Medulla oblongata (tissue), 1 donor: Measurements from ENCODE around the gene TMEM42.

ENCODE experiments used
- DNase-seq: peaks from one replicate; pipeline ENCODE4 v3.0.0-alpha.2; 2015; ENCODE audit errors: extremely low spot score

Gene TMEM42

DNA sequence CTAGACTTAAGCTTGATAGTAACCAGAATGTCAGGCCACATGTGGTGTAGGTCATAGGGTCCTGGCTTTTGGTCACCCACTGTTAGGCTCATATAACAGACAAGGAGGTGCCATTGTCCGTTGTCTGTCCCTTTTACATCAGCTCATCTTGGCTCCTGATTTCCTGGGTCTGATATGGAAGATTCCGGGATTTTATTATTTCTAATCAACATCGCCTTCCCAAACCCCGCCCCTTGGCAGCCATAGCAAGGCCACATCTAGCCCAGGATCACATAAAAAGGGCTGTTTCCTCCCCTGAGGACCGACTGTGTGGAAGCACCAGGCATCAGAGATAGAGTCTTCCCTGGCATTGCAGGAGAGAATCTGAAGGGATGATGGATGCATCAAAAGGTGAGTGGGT is 12.6 kb downstream of the TMEM42 start, which contains the start of gene TGM4:
TGM4 (plus strand) TSS at position 301 of the 400 bp plus-strand sequence; CDS start at position 372, 71 bp downstream.
- no peak for DNase-seq

DNA sequence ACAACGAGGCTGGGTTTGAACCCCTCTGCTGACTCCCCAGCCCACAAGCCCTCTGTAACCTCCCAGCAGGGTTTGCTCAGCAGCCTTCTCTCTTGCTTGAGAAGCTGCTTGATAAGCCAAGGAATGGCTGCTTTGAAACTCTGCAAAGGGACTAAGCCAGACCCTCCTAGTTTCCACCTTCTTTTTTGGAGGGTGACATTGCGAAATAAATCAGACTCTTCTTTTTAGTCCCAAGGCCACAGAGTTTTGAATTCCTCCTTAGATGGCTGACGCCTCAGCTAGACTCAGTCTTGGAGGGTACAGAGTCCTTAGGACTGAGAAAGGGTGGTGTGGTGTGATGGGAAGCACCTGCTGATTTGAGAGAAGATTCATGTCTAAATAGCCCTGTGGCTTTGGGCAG is 13.9 kb downstream of the TMEM42 start:
- no peak for DNase-seq

DNA sequence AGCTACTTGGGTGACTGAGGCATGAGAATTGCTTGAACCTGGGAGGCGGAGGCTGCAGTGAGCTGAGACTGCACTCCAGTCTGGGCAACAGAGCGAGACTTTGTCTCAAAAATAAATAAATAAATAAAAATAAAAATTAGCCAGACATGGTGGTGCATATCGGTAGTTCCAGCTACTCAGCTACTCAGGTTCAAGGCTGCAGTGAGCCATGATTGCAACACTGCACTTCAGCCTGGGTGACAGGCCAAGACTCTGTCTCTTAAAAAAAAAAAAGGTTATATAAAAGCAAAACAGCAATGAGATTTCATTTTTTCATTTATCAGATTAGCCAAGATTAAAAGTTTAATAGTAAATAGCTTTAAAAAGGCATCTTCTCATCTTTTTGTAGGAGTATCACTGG is 15.6 kb downstream of the TMEM42 start:
- DNase-seq: no peak

DNA sequence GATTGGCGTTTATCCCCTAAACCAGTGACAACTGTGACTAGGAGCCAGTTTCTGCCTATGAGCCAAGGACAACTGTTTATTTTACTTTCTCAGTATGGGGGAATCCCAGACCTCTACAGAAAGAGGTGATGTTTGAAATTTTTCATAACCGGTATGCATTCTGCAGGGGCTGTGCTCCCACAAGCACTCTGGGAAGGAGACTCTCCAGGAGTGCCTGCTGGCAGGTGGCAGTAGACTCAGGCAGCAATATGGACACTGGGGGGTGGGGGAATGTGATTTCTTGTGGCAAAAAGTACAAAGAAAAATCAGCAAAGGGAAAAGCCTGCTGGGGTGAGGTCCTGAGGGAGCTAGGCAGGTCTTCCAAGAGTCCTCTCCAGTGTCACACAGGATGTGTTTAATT is 18.6 kb downstream of the TMEM42 start:
- no peak for DNase-seq

DNA sequence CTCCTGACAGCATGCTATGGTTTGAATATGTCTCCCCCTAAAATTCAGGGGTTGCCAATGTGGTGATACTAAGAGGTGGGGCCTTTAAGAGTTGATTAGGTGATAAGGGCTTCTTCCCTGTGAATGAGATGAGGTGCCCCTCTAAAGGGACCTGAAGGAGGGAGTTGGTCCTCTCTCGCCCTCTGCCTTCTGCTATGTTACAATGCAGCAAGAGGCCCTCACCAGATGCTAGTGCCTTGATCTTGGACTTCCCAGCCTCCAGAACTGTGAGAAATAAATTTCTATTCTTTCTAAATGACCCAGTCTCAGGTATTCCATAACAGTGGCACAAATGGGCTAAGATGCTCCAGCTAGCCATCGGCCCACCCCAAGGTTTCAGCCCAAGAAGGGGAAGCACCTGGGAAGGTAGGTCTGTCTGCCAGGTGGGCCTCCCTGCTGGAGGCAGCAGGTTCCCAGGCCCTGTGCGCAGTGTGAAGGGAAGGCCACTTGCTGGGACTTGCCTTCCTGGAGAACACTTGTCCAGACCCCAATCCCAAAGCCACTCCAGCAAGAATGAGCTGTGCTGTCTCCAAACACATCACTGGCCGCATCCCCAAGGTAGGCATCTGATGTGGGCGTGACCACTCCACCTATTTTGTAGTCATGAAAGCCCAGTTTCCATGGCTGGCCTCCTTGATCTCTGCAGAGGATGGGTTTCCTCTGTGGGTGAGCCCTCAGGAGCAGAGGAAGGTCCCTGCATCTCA is 21.7 kb downstream of the TMEM42 start:
- no peak for DNase-seq

DNA sequence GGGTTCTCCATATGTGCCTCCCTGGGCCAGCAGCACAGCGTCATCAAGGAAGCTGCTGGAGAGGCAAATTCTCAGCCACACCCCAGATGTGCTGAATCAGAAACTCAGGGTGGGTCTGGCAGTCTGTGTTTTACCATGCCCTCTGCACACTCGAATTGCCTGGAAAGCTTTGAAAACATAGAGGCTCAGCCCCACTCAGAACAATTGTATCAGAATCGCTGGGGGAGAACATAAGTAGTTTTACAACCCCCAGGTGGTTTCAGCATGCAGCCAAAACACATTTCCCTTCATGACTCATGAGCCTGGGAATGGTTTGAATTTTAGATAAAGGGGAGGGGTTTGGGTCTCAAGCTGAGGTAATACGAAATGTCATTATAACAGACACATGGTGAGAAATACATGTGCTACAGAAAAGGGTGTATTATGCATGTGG is 22.3 kb downstream of the TMEM42 start:
- DNase-seq: no peak

DNA sequence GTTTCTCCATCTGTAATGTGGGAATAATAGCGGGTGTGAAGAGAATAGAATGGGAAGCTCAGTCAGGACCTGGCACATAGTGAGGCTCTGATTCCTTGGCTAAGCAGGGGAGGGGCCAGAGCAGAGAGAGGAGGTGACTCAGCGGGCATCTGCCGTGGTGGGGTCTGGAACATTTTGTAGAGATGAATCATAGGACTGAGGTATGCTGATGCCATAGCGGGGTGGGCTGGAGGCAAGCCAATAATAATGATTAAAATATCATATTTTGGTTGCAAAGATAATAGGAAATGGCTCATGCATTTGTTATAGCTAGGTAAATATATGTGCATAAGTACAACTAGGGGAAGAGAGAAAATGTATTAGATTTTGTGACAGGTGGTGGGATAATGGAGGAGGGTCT is 23.9 kb downstream of the TMEM42 start:
- DNase-seq: no peak

DNA sequence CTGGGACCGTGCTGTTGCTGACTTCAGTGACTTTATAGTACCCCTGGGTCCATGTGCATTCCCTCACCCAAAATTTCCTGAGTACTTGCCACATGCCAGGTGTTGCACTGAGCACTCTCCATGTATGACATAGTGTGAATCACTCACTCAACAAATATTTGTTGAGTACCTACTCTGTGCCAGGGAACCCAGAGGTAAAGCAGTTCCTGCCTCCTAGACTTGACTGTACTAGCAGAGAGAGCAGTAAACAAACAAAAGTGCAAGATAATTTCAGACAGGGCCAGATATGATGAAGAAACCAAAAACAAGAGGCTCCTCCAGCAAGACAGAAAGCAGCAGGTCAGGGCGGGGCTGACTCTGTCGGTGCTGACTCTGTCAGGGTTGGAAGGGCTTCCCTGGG is 24.8 kb downstream of the TMEM42 start:
- DNase-seq: no peak

DNA sequence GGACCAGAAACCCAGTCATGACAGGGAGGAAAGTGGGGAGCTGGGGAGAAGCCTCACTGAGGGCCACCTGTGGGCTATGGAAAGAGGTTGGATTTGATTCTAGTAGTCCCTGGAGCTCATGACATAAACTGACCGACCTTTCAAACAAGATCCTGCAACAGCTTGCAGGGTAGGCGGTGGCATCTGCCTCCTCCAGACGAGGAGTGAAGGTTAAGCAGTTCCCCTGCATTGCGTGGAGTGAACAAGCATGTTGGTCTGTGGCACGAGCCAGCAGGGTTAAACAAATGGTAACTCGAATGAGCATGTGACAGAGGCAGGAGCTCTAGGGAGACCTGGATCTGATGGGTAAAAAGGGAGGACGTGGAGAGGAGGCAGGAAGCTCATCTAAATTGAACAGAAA is 25.4 kb downstream of the TMEM42 start:
- no peak for DNase-seq

DNA sequence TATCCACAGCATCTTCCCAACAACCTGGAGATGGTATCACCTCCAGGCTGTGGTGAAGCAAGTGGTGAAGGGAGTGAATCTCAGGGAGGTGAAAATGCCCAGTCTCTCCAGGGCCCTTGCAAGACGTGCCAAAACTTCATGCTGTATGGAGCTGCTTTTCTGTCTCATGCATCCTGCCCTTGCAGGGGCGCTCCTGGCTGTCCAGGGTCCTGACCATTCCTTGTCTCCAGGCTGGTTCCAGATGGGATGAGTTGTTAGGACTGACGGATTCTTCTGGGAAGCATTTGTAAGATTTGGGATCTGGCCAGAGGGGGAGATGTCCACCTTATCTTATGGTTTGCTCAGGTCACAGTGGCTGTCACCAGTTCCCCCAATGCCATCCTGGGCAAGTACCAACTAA is 28.5 kb downstream of the TMEM42 start:
- no peak for DNase-seq

DNA sequence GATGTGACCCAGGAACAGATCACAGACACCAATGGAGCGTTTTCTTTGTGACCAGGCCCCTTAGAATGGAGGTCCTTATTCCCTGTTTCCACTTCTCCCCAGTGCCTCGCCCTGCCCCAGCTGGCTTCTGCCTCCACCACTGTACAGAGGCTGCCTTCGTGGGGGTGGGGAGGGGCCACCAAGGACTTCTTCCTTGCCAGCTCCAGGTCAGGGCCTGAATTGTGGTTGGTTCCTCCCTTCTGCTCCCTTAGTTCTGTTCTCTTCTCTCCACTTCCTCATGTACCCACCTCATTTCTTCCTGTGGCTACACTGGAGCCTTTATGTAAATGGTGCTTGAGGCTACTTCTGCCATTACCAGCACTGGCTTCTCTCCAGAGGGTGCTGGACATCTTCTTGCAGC is 29.1 kb downstream of the TMEM42 start:
- DNase-seq: no peak

DNA sequence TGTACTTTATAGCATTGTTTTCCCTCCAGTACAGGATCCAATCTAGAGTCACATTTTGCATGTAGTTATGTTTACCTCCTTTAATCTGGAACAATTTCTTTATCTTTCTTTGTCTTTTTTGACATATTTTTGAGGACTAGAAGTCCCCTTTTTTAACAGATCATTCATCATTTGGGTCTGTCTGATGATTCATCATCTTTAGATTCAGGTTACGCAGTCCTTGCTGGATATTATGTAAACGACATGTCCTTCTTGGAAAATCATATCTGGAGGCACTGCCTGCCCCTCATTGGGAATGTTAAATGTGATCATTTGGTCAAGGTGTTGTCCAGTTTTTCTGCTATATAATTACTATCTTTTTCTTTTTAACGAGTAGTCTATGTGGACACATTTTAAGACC is 31.0 kb downstream of the TMEM42 start:
- no peak for DNase-seq

DNA sequence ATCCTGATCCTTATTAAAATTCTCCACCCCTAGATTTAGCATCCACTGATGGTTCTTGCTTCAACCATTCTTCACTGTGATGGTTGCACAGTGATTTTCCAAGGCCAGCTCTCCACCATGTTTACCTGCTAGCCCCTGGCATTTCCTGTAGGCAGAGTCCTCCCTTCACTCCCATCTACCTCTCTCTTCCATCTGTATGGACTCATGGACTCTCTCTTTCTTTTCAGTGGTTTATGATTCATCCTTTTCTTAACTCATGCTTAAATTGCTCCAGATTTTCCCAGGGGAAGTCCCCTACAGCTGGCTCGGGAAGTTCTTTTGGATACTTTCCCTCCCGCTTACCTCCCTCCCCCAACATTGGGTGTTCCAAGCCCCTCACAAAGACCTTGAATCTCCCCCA is 31.4 kb downstream of the TMEM42 start:
- no peak for DNase-seq

DNA sequence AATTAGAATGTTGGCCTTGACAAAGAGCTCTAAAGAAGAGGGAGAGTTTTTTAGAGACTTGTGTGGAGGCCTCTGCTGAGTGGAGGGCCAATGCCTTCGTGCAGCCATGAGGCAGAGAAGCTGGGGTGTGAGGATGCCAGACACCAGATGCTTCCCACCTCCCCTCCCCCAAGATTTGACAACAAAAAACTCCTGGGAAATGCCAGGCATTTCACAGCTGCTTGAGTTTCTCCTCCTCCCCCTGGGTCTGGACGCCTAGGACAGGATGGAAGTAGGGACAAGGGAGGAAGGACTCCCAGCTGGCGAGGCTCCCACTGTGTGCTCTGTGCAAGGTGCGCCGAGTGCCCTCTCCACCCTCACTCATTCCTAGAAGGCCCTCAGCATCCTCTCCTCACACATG is 32.8 kb downstream of the TMEM42 start:
- no peak for DNase-seq

DNA sequence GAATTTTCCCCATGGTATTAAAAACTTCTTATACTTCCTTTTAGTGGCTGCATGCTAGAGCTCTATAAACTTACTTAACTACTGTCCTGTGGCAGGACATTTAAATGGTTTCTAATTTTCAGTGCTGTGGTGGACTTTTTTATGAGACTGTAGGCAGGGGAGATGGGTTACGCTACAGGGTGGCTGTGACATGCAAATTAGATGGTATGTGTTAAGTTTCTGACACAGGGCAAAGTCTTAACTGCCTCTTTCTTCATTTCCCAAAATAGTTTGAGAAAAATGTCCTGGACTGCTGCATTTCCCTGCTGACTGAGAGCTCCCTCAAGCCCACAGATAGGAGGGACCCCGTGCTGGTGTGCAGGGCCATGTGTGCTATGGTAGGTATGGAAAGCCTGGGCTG is 34.7 kb downstream of the TMEM42 start:
- no peak for DNase-seq

DNA sequence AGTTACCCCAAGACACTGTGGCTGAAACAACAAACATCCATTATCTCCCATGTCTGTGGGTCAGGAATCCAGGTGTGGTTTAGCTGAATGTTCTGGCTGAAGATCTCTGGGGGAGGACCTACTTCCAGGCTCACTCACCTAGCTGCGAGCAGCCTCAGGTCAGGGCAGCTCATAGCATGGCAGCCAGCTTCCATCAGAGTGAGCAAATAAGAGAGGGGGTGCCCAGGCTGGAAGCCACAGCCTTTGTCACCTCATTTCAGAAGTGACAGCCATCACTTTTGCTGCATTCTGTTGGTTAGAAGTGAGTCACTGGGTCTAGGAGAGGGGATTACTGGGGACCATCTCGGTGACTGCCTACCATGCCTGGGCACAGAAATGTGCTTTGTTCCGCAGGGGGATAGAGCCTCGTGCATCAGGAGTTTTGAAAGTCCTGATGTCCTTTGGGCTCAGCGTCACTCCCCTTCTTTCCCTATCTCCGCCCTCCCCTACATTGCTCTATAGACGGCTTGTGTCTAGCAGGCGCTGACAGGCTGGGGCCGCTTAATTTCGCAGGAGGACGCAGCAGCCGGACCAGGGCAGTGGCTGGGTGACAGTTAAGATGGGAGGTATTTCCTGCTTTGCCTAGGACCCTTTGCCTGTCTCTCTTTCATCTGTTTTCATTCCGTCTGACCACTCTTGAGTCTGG is 38.1 kb downstream of the TMEM42 start:
- no peak for DNase-seq

DNA sequence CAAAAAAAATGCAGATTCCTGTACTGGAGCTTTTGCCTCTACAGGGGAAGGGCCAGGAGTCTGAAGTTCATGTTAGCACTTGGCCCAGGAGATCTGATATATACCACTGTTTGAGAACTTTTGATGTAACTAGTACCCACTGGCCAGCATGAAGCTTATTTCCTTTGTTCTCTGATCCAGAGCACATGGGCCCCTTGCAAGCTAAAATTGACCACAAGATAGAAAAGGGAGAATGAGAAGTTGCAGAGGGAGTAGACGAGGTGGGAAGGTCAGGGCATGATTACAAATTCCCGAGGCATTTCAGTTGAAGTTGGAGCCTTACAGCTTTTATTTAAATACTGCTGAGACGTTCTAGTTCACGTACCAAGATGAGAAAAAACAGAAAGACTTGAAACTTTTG is 40.9 kb downstream of the TMEM42 start:
- no peak for DNase-seq

DNA sequence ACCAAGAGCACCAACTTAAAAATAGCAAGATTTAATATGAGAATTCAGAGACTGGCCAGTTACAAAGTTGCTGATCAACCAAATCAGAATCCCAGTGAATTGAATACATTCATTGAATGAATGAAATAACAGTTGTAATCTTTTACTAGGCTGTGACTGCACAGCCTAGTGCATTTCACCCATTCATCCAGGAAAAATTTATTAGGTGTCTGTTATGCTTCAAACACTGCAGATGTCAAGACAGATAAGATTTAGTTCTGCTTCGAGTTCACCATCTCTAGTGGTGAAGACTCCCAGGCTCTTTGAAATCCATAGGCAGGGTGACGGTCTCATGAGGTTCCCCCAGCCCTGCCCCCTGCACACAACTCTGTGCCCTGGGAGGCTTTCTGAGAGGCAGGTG is 41.6 kb downstream of the TMEM42 start:
- no peak for DNase-seq

DNA sequence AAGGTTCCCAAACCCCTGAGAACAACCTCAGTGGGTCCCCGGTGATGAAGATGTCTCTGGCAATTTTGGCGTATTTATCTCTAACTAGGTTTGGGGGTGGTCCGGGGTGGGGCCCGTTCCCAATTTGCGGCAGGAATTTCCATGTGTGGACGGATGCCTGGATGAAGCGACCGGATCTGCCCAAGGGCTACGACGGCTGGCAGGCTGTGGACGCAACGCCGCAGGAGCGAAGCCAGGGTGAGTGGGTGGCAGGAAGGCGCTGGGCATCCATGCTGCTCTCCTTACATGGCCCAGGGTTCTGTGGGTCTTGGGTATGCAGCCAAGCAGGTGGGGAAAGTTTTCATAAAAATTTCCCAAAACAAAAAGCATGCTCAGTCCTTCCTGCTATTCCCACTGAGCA is 42.0 kb downstream of the TMEM42 start:
- DNase-seq: no peak

DNA sequence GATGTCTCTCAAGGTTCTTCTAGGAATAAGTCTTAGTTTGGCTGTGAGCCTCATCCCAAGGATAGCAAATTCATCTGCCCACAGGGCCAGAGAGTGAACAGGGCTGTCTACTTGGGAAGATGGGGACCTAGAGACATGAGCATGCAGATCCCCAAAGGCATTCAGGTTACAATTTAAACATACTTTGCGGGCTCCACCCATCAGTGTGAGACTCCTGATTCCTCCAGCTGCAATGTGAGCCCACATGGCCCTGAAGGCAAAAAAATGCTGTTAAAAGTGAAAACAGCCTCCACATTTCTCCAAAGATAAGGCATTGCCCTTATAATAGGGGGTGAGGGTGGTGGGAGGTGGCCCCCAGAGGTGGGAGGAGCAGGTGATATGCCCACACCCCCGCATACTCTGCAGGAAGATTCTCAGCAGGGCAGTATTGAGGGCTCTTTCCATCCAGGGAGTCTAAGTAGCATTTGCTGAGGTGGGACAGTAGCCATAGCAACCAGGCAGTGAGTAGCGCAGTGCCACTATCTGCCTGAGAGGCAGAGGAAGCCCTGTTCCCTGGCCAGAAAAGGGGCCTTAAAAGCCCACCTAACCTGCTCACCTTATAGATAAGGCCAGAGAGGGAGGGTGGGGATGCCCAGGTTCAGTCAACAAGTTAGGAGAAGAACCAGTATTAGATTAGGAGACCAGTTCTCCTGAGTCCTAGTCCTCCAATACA is 43.9 kb downstream of the TMEM42 start:
- DNase-seq: no peak

DNA sequence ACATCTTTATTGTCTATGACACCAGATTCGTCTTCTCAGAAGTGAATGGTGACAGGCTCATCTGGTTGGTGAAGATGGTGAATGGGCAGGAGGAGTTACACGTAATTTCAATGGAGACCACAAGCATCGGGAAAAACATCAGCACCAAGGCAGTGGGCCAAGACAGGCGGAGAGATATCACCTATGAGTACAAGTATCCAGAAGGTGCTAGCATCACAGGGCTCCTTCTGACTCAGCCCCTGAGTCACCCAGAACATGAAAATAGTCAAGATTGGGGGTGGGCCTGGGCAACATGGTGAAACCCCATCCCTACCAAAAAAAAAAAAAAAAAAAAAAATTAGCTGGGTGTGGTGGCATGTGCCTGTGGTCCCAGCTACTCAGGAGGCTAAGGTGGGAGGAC is 45.3 kb downstream of the TMEM42 start:
- no peak for DNase-seq

DNA sequence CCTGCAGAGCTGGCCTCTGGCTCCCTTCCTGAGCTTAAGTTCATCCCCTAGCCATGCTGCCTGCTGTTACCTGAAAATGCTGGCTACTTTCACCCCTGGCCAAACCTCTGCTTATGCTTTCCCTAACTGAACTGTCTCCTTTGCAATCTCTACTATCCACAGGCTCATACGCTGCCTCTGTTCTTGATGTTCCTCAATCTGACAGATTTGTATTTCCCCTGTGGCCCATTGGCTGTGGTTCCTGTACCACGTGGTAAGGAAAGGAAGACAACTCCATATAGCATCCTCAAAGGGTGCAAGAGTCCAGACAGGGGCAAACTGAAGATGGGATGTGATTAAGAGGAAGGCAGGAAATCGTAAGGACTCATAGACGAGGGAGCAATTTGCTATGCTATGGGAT is 45.9 kb downstream of the TMEM42 start:
- no peak for DNase-seq

DNA sequence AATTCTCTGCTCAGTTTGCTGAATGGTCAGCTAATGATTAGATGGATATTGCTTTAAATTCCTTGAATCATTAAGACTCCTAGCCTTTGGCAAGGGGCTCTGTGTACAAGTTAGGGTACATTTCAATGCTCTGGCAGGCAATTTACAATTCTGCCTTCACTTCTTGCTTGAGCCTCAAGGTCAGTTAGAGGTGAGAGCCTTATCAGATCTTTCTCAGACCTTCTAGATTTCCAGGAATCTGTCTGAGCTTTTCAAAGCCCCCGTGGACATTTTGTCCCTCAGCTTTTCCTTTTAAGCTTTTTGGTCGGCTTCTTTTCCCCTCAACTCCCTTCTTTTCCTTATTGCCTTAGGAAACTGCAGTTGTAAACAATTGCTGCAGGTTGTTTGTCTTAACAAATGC is 47.4 kb downstream of the TMEM42 start:
- DNase-seq: no peak
